NB4 (cell line): ENCODE results near the gene NPDC1.

Source experiments
- MYC ChIP-seq: IDR thresholded peaks from 2 replicates; pipeline ENCODE4 v1.6.1; 2011; ENCODE audit warnings: low read depth, low read length
- POLR2A ChIP-seq: IDR thresholded peaks from 2 replicates; pipeline ENCODE4 v1.6.1; 2011; ENCODE audit warnings: mild to moderate bottlenecking; ENCODE audit not compliant: insufficient read length; ENCODE audit errors: extremely low read depth
- TF ChIP-seq, protein P1 (sequence below): IDR thresholded peaks from one replicate; pipeline ENCODE4 v1.5.1; 2012; ENCODE audit warnings: low read depth, low read length
- TF ChIP-seq, protein P2 (sequence below): IDR thresholded peaks from 2 replicates; pipeline ENCODE4 v1.6.1; 2011; ENCODE audit warnings: low read depth, low read length

DNA sequence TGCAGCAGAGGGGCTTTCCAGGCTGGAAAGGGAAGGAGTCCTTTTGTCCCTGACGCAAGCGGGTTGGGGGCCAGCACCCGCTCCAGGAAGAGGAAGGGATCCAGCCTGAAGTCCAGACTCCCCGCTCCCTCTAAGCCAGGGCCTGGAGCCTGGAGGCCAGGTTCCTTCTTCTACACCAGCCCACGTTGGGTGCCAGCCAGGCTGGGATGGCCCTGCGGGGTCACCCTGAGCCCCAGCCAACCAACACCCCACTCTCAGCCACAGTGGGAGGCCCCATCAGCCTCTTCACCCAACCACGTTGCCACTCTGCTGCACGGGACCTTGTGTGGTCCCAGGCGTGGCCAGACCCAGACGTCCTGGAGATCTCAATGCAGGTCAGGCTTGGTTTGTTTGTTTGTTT is 13.1 kb downstream of the NPDC1 start:
- TF ChIP-seq POLR2A (peak; percentile 79), MYC (no peak; the same call in none of the 2 replicates)
- TF ChIP-seq, protein P1, sequence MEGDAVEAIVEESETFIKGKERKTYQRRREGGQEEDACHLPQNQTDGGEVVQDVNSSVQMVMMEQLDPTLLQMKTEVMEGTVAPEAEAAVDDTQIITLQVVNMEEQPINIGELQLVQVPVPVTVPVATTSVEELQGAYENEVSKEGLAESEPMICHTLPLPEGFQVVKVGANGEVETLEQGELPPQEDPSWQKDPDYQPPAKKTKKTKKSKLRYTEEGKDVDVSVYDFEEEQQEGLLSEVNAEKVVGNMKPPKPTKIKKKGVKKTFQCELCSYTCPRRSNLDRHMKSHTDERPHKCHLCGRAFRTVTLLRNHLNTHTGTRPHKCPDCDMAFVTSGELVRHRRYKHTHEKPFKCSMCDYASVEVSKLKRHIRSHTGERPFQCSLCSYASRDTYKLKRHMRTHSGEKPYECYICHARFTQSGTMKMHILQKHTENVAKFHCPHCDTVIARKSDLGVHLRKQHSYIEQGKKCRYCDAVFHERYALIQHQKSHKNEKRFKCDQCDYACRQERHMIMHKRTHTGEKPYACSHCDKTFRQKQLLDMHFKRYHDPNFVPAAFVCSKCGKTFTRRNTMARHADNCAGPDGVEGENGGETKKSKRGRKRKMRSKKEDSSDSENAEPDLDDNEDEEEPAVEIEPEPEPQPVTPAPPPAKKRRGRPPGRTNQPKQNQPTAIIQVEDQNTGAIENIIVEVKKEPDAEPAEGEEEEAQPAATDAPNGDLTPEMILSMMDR, result no peak
- TF ChIP-seq, protein P2, sequence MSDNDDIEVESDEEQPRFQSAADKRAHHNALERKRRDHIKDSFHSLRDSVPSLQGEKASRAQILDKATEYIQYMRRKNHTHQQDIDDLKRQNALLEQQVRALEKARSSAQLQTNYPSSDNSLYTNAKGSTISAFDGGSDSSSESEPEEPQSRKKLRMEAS, result peak; percentile 89
